Left renal cortex interstitium (tissue), 4 donors: ENCODE measurements around the gene BCAM. TPM values are rescaled to one million over a fixed set of nuclear protein-coding genes. Genes with fewer than 3 reads are reported as not detected.
A peak's percentile ranks its signal among the peaks of the same experiment; 100 is the strongest.
"Not testable (repeated sequence)": the region's sequence is repeated elsewhere in the genome, so short reads cannot be mapped to it uniquely, and the experiment has no call there.

Experiments
- DNase-seq, 4 donors: peaks; one replicate each; pipeline ENCODE4 v3.0.0-alpha.2; 2013; ENCODE audit warnings: low read depth in 4 of 4, low spot score in 2 of 4, missing footprints in 1 of 4
- polyA plus RNA-seq, 4 donors: library from polyadenylated mRNA; unstranded; fragments of 120-200 nt; gene quantifications; one replicate each; pipeline ENCODE4 v1.2.1, GENCODE V29; 2013; ENCODE audit not compliant: insufficient read length in 4 of 4

BCAM gene
- polyA plus RNA-seq, 4 donors, result 409 to 745 (median 689) TPM

DNA sequence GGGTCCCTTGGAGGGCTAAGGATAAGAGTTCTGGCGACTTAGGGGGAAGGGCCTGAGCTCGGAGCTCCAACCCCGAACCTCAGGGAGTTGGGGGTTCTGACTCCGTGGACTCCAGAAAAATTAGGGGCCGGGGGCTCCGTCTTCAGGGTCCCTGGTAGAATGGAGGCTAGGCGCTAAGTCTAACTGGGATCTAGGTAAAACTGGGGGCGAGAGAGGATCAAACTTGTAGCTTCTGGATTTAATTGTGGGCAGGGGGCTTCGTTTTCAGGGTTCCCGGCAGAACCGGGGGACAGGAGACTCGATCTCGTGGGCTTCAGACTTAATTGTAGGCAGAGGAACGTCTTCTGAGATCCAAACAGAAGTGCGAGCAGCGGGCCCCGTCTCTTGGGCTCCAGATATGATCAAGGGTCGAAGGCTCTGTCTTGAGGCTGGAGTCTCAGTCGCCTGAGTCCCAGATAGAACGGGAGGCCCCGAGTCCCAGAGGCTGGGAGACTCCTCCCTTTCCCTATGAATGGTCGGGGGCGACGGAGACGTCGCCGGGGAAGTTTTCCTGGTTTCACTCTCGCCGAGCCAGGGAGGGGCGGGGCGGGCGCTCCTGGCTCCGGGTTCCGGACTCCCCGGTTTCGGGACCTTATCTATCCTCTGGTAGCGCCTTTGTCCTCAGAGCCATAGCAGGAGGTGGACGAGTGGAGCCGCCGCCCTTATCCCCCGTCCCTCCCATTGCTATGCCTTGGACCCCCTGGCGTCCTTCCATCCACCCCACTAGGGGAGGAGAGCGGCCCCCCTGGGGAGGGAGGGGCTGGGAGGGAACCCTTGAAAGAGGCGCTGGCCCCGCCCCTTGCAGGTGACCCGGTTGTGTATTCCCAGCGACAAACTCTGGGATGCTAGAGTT lies 38.5 kb downstream of the BCAM start:
- DNase-seq, result peak in 2 of 4 donors; percentile 31 to 51

DNA sequence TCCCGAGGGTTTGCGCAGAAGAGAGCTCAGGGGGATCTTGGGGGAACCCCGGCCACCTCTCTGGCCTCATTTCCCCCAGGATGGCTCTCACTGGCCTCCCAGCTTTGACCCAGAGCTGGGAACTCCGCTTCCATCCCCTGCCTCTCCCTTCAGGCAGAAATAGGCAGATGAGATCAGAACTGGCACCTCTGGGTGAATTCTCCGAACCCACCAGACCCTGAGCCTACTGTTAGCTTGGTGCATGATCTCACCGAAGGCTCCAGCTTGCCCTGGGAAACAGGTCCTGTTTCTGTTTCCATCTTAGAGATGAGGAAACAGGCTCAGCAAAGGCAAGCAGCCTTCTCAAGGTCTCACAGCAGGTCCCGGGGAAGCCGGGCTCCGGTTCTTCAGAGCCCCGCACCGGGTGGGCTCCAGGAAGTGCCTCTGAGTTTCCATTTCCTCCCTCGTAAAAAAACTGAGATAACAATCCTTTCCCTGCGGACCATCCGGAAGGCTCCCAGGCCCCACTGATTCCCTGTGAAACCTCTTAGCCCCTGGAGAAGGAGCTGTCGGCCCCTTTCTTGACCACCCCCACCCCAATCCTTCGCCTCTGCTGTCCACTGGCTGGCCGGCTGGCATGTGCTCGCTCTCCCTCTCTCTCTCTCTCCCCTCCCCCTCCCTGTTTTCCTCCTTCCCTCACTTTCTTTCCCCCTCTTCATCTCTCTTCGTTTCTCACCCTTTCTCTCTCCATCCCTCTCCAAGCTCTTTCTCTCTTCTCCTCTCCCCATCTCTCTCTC lies 39.3 kb downstream of the BCAM start:
- DNase-seq, result peak in 1 of 4 donors; percentile 21

DNA sequence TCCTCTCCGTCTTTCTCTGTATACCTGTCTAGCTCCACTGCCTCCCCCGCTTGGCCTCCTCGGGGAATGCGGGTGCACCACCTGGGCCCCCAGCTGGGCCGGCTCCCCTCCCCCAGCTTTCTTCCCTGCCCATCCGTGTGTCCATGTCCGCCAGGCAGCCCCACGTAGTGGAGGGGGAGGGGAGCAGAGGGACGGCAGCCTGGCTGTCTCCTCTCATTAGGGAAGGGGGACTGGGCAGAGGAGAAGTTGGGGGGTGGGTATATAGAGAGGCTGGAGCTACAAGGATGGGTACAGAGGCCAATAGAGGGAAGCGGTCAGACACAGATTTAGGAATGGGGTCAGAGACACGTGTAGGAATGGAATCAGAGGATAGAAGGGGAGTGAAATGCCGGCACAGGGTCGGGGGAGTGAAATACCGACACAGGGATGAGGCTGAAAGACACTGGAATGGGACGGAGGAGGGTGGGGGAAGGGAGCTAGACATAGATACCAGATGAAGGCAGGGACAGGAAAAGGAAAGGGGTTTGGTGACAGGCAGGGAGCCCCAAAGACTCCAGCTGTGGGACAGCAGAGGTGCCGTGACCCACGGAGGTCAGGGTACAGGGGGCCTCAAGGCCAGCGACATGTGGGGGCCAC lies 40.0 kb downstream of the BCAM start:
- DNase-seq, result peak in 2 of 4 donors; percentile 53 to 58

DNA sequence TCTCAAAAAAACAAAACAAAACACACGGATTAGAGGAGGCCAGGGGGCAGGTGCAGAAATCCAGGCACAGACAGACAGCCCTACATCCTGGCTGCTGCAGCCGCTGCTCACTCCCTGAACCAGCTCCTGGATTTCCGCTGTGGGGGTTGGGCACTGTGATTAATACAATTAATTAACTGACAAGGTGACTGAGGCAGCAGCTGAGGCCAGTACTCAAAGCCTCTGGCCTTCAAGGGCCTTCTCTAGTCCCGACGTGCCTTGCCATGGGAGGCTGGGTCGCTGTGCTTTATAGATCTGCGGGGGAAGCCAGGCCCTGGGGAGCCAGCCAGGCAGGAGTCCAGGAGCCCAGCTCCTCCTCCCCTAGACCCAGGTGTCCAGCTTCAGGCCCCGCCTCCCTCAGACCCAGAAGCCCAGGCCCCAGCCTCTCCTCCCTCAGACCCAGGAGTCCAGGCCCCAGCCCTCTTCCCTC lies 41.8 kb downstream of the BCAM start:
- no peak for DNase-seq

DNA sequence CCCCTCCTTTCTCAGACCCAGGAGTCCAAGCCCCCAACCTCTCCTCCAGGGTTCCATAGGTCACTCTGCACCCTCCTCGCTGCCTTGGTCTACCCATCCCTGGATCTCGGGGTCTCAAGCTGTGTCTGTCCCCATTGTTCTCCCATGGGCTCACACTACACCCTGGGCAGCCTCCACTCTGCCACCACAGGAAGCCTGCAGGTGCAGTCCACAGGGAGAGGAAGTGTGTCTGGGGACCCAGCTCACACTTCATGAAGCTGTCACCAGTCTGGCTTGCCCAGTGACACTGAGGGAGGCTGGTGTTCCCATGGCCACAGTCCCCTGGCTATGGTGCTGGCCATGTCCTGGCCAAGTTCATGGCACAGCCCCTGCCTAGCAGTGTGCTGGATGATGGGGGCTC lies 42.5 kb downstream of the BCAM start:
- DNase-seq, result no peak

DNA sequence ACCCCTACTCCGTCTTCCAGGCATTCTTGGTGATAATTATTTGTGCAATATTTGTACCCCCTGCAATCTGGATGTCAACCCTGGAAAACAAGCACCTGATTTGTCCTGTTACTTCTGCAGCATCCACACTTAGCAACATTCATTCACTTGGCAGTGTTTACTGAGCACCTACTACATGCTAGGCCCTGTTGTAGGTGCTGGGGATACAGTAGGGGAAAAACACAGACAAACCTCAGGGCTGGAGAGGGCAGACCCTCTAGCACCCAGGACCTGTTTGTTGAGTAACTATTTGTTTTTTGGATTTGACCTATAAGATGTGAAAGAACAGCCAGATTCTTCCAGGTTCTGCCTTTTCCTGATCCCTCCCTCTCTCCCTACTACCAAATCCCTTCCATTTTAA lies 46.7 kb downstream of the BCAM start:
- DNase-seq, result no peak

DNA sequence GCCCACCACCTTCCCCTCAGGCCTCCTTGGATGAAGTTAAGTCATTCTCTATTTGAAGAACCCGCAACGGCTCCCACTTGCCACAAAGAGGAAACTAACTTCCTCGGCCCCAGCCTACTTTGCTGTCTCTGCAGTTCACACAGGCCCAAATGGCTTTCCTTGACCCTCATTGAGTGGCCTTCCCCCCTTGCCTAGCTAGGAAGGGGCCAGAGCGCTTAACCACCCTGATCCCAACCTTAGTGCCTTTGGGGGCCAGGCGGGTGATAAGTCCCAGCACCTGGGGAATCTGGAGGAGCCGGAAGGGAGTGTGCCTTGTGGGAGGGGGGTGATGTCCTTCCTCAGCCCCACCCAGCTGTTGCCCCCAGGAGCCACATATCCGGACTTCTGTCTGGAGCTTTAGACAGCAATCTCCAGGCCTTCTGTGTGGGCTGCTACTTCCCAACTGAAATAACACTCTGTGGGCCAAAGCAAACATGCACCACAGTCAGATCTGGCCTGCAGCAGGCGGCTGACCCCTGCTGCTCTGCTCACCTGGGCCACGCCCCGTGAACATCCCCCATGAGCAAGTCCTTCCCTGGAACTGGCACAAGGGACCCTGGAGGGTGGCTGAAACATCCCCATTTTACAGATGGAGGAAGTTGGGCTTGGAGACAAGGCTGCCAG lies 47.6 kb downstream of the BCAM start:
- DNase-seq, result no peak

DNA sequence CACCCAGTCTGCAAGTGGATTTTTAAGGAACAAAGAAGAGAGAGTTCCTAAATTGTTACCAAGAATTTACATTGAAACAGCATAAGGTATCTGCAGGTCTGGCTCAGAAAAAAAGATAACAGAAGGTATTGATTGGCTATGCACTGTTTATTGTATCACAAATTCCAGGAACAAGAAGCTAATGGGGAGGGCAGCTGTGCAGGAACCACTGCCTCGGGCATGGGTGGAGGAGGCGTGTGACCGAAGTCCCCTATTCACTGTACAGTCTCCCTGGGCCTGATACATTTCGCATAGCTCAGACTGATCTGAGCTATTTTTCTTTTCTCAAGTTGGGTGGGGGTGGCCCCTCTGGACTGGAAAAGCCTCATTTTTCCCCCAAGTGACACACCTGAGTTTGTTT lies 48.9 kb downstream of the BCAM start:
- no peak for DNase-seq

DNA sequence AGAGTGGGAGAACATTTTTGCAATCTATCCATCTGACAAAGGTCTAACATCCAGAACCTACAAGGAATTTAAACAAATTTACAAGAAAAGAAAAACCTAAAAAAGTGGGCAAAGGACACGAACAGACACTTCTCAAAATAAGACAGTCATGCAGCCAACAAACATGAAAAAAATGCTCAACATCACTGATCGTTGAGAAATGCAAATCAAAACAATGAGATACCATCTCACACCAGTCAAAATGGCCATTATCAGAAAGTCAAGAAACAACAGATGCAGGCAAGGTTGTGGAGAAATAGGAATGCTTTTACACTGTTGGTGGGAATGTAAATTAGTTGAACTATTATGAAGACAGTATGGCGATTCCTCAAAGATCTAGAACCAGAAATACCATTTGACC lies 52.7 kb downstream of the BCAM start:
- DNase-seq, result not testable (repeated sequence)

DNA sequence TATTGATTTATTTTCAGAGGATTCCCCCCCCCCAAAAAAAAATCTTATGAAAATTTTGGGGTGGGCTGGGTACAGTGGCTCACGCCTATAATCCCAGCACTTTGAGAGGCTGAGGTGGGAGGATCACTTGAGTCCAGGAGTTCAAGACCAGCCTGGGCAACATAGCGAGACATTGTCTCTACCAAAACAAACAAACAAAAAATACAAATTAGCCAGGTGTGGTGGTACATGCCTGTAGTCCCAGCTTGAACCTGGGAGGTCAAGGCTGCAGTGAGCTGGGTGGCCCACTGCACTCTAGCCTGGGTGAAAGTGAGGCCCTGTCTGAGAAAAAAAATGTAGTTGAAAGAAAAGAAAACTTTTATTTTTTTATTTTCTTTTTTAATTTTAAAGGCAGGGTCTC lies 55.1 kb downstream of the BCAM start:
- DNase-seq, result no peak

DNA sequence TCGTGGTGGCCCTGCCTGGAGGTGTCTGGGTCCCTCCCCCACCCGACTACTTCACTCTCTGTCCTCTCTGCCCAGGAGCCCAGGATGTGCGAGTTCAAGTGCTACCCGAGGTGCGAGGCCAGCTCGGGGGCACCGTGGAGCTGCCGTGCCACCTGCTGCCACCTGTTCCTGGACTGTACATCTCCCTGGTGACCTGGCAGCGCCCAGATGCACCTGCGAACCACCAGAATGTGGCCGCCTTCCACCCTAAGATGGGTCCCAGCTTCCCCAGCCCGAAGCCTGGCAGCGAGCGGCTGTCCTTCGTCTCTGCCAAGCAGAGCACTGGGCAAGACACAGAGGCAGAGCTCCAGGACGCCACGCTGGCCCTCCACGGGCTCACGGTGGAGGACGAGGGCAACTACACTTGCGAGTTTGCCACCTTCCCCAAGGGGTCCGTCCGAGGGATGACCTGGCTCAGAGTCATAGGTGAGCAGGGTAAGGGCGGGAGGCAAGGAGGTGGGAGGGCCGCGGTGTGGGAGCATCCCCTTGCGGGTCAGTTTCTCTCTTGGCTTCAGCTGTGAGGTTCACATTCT lies 56.4 kb downstream of the BCAM start:
- no peak for DNase-seq

DNA sequence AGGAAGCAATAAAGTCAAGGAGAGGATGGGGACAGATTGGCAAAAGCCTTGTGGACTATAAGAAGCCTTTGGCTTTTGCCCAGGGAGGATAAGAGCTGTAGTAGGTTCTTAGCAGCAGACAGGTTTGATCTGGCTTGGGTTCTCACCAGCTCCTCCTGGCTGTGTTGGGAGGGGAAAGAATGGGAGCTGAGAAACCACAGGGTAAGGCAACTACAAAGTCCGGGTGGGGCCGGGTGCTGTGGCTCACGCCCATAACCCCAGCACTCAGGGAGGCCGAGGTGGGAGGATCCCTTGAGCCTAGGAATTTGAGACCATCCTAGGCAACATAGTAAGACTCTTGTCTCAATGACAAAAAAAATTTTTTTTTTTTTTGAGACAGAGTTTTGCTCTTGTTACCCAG lies 57.8 kb downstream of the BCAM start:
- no peak for DNase-seq

DNA sequence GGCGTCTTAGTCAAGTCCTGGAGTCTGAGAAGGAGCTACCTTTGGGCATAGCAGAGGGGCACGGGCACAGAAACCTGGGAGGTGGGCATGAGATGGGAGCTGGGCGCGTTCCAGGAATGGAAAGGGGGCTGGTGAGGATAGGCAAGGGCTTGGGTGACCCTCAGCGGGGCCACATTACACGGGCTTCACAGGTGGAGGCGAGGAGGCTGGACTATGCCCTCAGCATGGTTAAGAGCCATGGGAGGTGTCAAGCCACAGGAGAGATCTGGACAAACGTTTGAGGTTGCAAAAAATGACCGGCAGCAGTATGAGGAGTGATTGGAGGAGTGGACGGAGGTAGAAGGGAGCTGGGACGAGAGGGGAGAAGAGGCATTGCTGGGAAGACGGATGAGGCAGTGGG lies 58.7 kb downstream of the BCAM start:
- no peak for DNase-seq

DNA sequence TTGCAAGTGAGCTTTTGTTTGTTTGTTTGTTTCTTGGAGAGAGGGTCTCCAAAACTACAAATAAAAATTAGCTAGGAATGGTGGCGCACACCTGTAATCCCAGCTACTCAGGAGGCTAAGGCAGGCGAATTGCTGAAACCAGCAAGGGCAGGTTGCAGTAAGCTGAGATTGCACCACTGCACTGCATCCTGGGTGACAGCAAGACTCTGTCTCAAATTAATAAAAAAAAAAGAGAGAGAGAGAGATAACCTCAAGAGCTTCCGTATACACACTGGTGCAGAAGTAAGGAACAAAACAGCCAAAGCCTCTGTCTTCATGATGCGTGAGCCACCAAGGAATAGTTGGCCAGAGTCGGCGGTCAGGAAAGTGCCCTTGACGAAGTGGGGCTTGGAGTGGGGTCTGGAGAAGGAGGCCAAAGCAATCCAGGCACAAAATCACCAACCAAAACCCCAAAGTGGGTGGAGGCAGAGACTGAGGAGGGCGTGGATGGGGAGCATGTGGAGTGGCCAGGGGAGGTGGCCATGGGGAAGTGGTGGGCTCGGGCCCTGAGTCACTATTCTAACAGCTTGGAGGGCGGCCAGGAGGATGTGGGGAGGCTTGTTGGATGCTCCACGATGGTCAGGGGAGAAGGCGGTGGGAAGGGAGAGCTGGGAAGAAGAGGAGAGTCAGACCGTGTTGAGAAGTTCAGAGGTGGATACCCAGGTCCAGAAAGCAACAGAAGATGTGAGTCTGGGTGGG lies 61.0 kb downstream of the BCAM start:
- DNase-seq, result no peak

Other genes starting within 250 kb of the BCAM start
- 1 to 10 TPM in 3 of 4 donors, under 1 TPM in 1; 0.99 to 1.7 (median 1.4) TPM for gene IGSF23, start 195.5 kb upstream of the BCAM start, polyA plus RNA-seq
- 10 to 100 TPM; 27.4 to 42.7 (median 33.1) TPM for gene PVR, start 165.2 kb upstream of the BCAM start, polyA plus RNA-seq
- 10 to 100 TPM in 3 of 4 donors, 1 to 10 TPM in 1; 9.1 to 30.9 (median 20.1) TPM for gene CEACAM19, start 137.6 kb upstream of the BCAM start, polyA plus RNA-seq
- gene CEACAM16, start 110.0 kb upstream of the BCAM start, polyA plus RNA-seq, result not detected
- gene BCL3, start 60.4 kb upstream of the BCAM start, polyA plus RNA-seq, result 1 to 10 TPM; 5.3 to 10.0 (median 8.8) TPM
- gene CBLC, start 31.2 kb upstream of the BCAM start, polyA plus RNA-seq, result 1 to 10 TPM; 5.0 to 7.8 (median 6.9) TPM
- gene NECTIN2, start 37.2 kb downstream of the BCAM start, polyA plus RNA-seq, result 100 to 1,000 TPM; 150 to 188 (median 163) TPM
- 10 to 100 TPM; 40.5 to 59.2 (median 49.0) TPM for gene TOMM40, start 82.2 kb downstream of the BCAM start, polyA plus RNA-seq
- gene APOE, start 96.7 kb downstream of the BCAM start, polyA plus RNA-seq, result 100 to 1,000 TPM; 315 to 432 (median 415) TPM
- gene APOC1, start 105.5 kb downstream of the BCAM start, polyA plus RNA-seq, result 10 to 100 TPM in 2 of 4 donors, 1 to 10 TPM in 2; 8.7 to 26.2 (median 10.1) TPM
- under 1 TPM in 1 of 4 donors, not detected in 3; 0.51 TPM for gene APOC4, start 133.1 kb downstream of the BCAM start, polyA plus RNA-seq
- gene APOC2, start 136.9 kb downstream of the BCAM start, polyA plus RNA-seq, result 10 to 100 TPM in 2 of 4 donors, 1 to 10 TPM in 2; 5.5 to 21.4 (median 8.5) TPM
- 100 to 1,000 TPM; 112 to 140 (median 116) TPM for gene CLPTM1, start 146.3 kb downstream of the BCAM start, polyA plus RNA-seq
- 1 to 10 TPM; 4.0 to 7.4 (median 6.8) TPM for gene RELB, start 192.4 kb downstream of the BCAM start, polyA plus RNA-seq
- 10 to 100 TPM; 56.3 to 89.1 (median 73.0) TPM for gene CLASRP, start 229.9 kb downstream of the BCAM start, polyA plus RNA-seq